Activated T-cell treated with anti-CD3 and anti-CD28 coated beads for 4 hours (primary cell): ENCODE measurements around the gene CWC27.

Source experiments
- DNase-seq: peaks from one replicate; pipeline ENCODE4 v3.0.0-alpha.2; 2020

CWC27 gene

GRCh38 chr5:65041296-65042158 is 272.8 kb downstream of the CWC27 start:
- no peak for DNase-seq

DNA sequence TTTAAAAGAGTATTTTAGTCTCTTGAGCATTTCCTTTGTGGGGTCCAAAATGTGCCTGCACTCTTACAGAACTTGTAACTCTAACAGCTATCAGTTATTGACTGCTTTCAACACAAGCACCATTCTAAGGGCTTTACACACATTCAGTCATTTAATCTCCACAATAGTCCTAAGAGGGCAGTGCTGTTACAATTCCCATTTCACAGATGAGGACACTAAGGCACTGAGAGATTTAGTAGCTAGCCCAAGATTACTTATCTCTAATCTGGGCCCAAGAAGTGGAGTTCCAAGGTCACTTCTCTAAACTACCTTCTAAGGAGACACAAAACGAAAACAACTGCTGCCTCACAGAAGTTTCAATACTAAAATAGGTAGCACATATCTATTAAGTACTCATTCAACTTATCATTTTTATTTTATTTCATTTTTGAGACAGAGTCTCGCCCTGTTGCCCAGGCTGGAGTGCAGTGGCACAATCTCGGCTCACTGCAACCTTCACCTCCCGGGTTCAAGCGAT is 275.2 kb downstream of the CWC27 start:
- no peak for DNase-seq

GRCh38 chr5:65047225-65047624 is 278.5 kb downstream of the CWC27 start:
- no peak for DNase-seq

DNA sequence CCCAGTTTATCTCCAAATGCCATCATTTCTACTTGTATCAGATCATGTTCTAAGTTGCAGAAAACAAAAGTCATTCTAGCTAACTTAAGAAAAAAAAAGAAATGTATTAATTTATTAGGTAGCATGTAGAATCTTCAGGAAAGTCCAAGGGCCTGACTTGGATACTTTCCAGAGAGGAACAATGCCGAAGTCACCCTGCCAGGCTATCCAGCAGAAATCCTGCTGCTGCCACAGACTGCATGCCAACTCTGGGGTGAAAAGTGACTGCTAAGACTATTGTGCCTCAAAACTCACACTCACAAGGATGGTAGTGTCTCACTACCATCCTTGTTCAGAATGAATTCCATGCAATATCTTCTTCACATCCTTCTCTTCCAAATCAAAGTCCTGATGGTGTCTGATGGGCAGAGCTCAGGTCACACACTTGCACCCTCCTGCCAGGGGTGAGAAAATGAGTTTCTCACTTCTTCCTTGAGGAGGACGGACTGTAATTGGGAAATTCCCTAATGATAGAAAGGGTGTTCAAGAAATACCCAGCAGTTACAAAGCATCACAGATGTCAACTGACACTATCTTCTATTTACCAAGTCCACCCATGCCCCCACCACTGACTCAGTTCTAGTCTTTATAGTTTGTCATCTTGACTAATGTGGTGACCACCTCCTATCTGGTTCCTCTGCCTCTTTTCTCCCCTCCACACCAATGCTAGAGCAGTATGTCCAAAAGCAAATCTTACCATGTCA is 279.4 kb downstream of the CWC27 start:
- DNase-seq: no peak

DNA sequence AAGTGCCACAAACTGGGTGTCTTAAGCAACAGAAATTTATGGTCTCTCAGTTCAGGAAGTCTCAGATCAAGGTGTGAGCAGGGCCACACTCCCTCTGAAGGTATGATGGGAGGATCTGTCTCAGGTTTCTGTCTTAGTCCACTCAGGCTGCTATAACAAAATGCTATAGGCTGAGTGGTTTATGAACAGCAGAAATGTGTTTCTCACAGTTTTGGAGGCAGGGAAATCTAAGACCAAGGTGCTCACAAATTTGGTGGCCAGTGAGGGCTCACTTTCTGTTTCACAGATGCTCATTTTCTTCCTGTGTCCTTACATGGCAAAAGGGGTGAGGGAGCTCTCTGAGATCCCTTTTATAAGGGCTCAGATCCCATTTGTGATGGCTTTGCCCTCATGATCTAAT is 281.4 kb downstream of the CWC27 start:
- DNase-seq: no peak

GRCh38 chr5:65050826-65051498 is 282.2 kb downstream of the CWC27 start:
- DNase-seq: no peak

DNA sequence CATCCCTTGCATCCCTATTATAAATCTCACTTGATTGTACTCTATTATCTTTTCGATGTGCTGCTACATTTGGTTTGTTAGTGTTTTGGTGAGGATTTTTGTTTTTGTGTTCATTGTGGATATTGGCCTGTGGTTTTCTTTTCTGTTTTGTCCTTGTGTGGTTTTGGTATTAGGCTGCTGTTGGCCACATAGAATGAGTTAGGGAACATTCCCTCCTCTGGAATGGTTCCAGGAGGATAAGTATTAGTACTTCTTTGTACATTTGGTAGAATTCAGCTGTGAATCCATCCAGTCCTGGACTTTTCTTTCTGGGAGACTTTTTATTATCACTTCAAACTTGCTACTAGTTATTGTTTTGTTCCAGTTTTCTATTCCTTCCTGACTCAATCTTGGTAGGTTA is 287.2 kb downstream of the CWC27 start:
- no peak for DNase-seq

DNA sequence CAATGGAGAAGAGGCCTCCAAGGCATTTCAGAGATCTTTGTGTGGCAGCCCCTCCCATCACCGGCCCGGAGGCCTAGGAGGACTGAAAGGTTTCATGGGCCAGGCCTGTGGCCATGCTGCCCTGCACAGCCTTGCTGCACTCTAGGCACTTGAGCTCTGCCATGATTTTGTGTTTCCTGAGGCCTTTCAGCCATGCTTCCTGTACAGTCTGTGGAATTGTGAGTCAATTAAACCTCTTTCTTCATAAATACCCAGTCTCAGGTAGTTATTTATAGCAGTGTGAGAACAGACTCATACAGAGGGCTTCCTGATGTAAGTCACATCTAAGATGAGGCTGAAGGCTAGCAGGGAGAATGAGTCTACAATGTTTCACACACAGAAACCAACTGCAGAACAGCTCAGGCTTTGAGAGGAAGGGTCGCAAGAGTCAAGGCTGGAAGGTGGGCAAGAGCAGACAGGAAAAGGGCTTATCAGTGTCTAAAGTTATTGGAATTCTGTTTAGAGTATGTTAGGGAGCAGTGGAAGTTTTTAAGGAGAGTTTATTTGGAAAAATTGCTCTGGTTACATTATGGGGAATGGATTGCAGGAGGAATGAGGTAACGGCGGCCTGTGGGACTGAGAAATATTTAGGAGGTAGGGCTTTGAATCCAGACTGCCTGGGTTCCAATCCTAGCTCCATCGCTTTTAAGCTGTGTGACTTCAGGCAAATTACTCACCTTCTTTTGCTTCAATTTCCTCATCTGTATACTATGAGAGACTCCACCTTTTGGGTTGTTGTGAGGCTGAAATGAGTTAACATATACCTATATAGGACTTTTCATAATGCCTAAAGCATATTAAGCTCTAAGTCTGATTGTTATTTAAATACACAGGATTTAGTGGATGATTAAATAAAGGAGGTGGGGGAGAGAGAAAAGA is 291.2 kb downstream of the CWC27 start:
- no peak for DNase-seq

DNA sequence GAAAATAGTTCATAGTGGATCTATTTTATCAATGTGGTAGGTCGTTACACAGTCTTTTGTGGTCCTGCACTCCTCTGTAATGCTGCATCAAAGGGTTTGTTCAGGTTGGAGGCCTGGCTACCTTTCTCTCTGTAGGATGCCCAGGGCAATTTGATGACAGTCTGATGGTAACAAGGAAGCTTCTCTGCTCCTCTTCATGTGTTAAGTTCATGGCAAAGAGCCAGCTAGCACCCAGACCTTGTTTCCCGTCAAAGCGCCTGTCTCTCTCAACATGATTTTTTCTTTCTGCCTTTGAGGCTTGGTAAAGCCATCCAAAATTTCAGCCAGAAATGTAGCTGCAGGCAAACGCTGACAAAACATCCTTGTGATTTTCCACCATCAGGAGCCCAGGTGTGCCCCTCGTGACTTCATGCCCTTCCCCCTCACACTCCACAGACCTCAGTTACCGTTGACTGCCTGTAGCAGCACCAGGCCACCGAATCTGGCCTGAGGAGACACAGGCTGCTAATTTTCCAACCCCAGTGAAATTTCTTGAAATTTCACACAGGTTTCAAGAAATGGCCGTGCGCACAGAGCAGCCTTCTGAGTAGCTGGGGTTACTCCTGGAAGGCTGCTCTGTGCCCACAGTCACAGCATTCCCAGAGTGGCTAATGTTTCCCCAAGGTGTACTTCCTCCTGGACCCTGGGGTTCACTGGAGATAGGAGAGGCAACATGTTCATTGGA is 292.7 kb downstream of the CWC27 start:
- DNase-seq: no peak

GRCh38 chr5:65061974-65062353 is 293.2 kb downstream of the CWC27 start:
- no peak for DNase-seq

GRCh38 chr5:65062469-65063083 is 293.8 kb downstream of the CWC27 start:
- no peak for DNase-seq

- no peak for DNase-seq
Observed at GRCh38 chr5:65065001-65065511, 296.3 kb downstream of the CWC27 start.

GRCh38 chr5:65066387-65067146 is 297.8 kb downstream of the CWC27 start:
- DNase-seq: no peak

- DNase-seq: no peak
Observed at GRCh38 chr5:65067147-65067506, 298.4 kb downstream of the CWC27 start.
